ENCODE data around the gene CELF4.

Gene CELF4

GRCh38 chr18:37550118-37550875, 15.3 kb downstream of the CELF4 start:
- no peak for DNase-seq
- Histone ChIP-seq H3K4me3 (ENCODE audit: low read depth in 1 of 2, low read length in 2 of 2) (no peak overlapping the region), H4K20me1 (ENCODE audit: insufficient read depth, low read length) (no peaks in the 10 kb centered on the region), H3K27ac (ENCODE audit: low read length) (no peak overlapping the region), H3K36me3 (ENCODE audit: insufficient read depth, low read length) (no peaks in the 10 kb centered on the region), H2AFZ (ENCODE audit: low read depth, low read length) (no peak overlapping the region), H3K4me1 (ENCODE audit: insufficient read depth, low read length) (no peaks in the 10 kb centered on the region), H3K9ac (ENCODE audit: low read depth, low read length) (no peak overlapping the region), H3K79me2 (ENCODE audit: insufficient read depth, low read length) (no peaks in the 10 kb centered on the region), H3K4me2 (ENCODE audit: insufficient read depth, low read length) (no peak overlapping the region), H3K27me3 (ENCODE audit: insufficient read depth, low read length, poor library complexity) (no peaks in the 10 kb centered on the region), H3K9me3 (ENCODE audit: insufficient read depth, low read length, severe bottlenecking) (no peaks in the 10 kb centered on the region)
- no peak for ATAC-seq (ENCODE audit: insufficient read depth, low read depth)
- no peak for TF ChIP-seq CTCF (IDR thresholded peaks at IDR 0.05; ENCODE audit: borderline replicate concordance, extremely low read depth, low read length, poor library complexity, severe bottlenecking)
- no peak for TF ChIP-seq EZH2 (IDR thresholded peaks at IDR 0.05; ENCODE audit: borderline replicate concordance, low read depth, low read length, severe bottlenecking)

- DNase-seq (no peak), ATAC-seq (ENCODE audit: insufficient read depth, low read depth) (no peak)
- Histone ChIP-seq H3K4me3 (ENCODE audit: low read depth in 1 of 2, low read length in 2 of 2) (no peak overlapping the region), H3K27ac (ENCODE audit: low read length) (no peak overlapping the region), H2AFZ (ENCODE audit: low read depth, low read length) (no peak overlapping the region), H3K9ac (ENCODE audit: low read depth, low read length) (no peak overlapping the region), H3K4me2 (ENCODE audit: insufficient read depth, low read length) (no peak overlapping the region), H3K36me3 (ENCODE audit: insufficient read depth, low read length) (no peaks in the 10 kb centered on the region), H3K9me3 (ENCODE audit: insufficient read depth, low read length, severe bottlenecking) (no peaks in the 10 kb centered on the region), H3K27me3 (ENCODE audit: insufficient read depth, low read length, poor library complexity) (peaks cover 7% of the 10 kb centered on the region), H4K20me1 (ENCODE audit: insufficient read depth, low read length) (no peaks in the 10 kb centered on the region), H3K79me2 (ENCODE audit: insufficient read depth, low read length) (no peaks in the 10 kb centered on the region), H3K4me1 (ENCODE audit: insufficient read depth, low read length) (no peaks in the 10 kb centered on the region)
- TF ChIP-seq EZH2 (IDR thresholded peaks at IDR 0.05; ENCODE audit: borderline replicate concordance, low read depth, low read length, severe bottlenecking) (no peak), CTCF (IDR thresholded peaks at IDR 0.05; ENCODE audit: borderline replicate concordance, extremely low read depth, low read length, poor library complexity, severe bottlenecking) (no peak)
Observed at GRCh38 chr18:37548679-37549289, 16.8 kb downstream of the CELF4 start.

- H3K9me3 ChIP-seq (ENCODE audit: insufficient read depth, low read length, severe bottlenecking) = no peaks in the 10 kb centered on the region
- no peaks in the 10 kb centered on the region for H3K36me3 ChIP-seq (ENCODE audit: insufficient read depth, low read length)
- no peak overlapping the region for H3K27ac ChIP-seq (ENCODE audit: low read length)
- TF ChIP-seq EZH2 (IDR thresholded peaks at IDR 0.05; ENCODE audit: borderline replicate concordance, low read depth, low read length, severe bottlenecking) (no peak), CTCF (IDR thresholded peaks at IDR 0.05; ENCODE audit: borderline replicate concordance, extremely low read depth, low read length, poor library complexity, severe bottlenecking) (no peak)
- no peak overlapping the region for H3K4me3 ChIP-seq (ENCODE audit: low read depth in 1 of 2, low read length in 2 of 2)
- no peaks in the 10 kb centered on the region for H3K79me2 ChIP-seq (ENCODE audit: insufficient read depth, low read length)
- H4K20me1 ChIP-seq (ENCODE audit: insufficient read depth, low read length) = no peaks in the 10 kb centered on the region
- H2AFZ ChIP-seq (ENCODE audit: low read depth, low read length) = no peak overlapping the region
- H3K4me1 ChIP-seq (ENCODE audit: insufficient read depth, low read length) = no peaks in the 10 kb centered on the region
- DNase-seq (no peak), ATAC-seq (ENCODE audit: insufficient read depth, low read depth) (no peak)
- H3K4me2 ChIP-seq (ENCODE audit: insufficient read depth, low read length) = no peak overlapping the region
- no peak overlapping the region for H3K9ac ChIP-seq (ENCODE audit: low read depth, low read length)
- H3K27me3 ChIP-seq (ENCODE audit: insufficient read depth, low read length, poor library complexity) = peaks cover 7% of the 10 kb centered on the region
Observed at GRCh38 chr18:37547196-37547827, 18.3 kb downstream of the CELF4 start.

All from DND-41 (cell line).